K562 (cell line): Measurements from ENCODE around the gene TKT. TPM values are rescaled to one million over a fixed set of nuclear protein-coding genes. Genes with fewer than 3 reads are reported as not detected.

Experiments used
- ATAC-seq: fragments of 200-7000 bp; cut with Tn5 transposase; 3 replicates; pipeline ENCODE4 v1.9.1; 2020; ENCODE audit warnings: moderate library complexity
- BruUV-seq: library from RNA; stranded (reverse); fragments of 400-500 nt; replicated peaks from 2 replicates; lab custom pipeline; 2021; lab: Mats Ljungman, UMichigan
- CTCF ChIA-PET: fragments of 300-600 bp; formaldehyde crosslinking; extraction: SDS; loops from one replicate; lab custom pipeline; 2021; ENCODE audit warnings: low intra/inter-chr PET ratio; lab: Yijun Ruan, JAX
- POLR2A ChIA-PET: fragments of 300-600, 350-650 bp; sonication (Branson Sonifier 250); formaldehyde crosslinking; extraction: SDS; loops from one replicate; lab custom pipeline; 2021; ENCODE audit warnings: antibody characterized with exemption, inconsistent platforms; lab: Yijun Ruan, JAX
- DNase-seq, 4 experiments: peaks; one replicate each; pipeline versions ENCODE4 v3.0.0 to v3.0.0-alpha.2; 2011 to 2018; ENCODE audit warnings: low spot score in 3 of 4, mixed read lengths in 3 of 4; ENCODE audit errors: extremely low read depth in 1 of 4
- FAIRE-seq: peaks from 2 replicates; lab custom pipeline; 2011; peaks lifted over from hg19 to GRCh38; lab: Jason Lieb, UNC
- H2AFZ ChIP-seq: 2 replicates; pipeline ENCODE4 v1.6.0; 2011; ENCODE audit warnings: low read depth, low read length, control low read depth, inconsistent platforms
- H3K27ac ChIP-seq: fragments of 200-600 bp; 3 replicates; pipeline ENCODE4 v1.8.0; 2011; ENCODE audit warnings: low read depth, mild to moderate bottlenecking, control low read depth, inconsistent platforms, low read length, moderate library complexity, mixed read lengths; ENCODE audit errors: extremely low read depth
- H3K27me3 ChIP-seq, 2 experiments: fragments of 300-600 bp in 1 of 2; 2 replicates in 1 of 2; 3 replicates in 1 of 2; pipeline versions ENCODE4 v1.6.0 to v1.8.0; 2011; ENCODE audit warnings: inconsistent platforms in 2 of 2, low read length in 2 of 2, mild to moderate bottlenecking in 1 of 2, mixed read lengths in 1 of 2, moderate library complexity in 1 of 2; ENCODE audit not compliant: control insufficient read depth in 2 of 2, insufficient read depth in 2 of 2
- H3K36me3 ChIP-seq: fragments of 300-600 bp; 3 replicates; pipeline ENCODE4 v1.8.0; 2011; ENCODE audit warnings: mild to moderate bottlenecking, low read length, inconsistent platforms; ENCODE audit not compliant: control insufficient read depth, insufficient read depth
- H3K4me1 ChIP-seq, 2 experiments: fragments of 200-600 bp in 1 of 2; replicated peaks in 1 of 2; 2 replicates in 1 of 2; 3 replicates in 1 of 2; pipeline versions ENCODE4 v1.5.1 to v1.8.0; 2011; ENCODE audit warnings: inconsistent platforms in 2 of 2, low read length in 2 of 2, mild to moderate bottlenecking in 1 of 2, mixed read lengths in 1 of 2, moderate library complexity in 1 of 2; ENCODE audit not compliant: control insufficient read depth in 2 of 2, insufficient read depth in 2 of 2
- H3K4me2 ChIP-seq: 2 replicates; pipeline ENCODE4 v1.6.1; 2011; ENCODE audit warnings: low read length, control low read depth, inconsistent platforms, mixed read lengths; ENCODE audit not compliant: insufficient read depth
- H3K4me3 ChIP-seq: fragments of 200-600 bp; sonication (generic), shearing (Covaris generic); 2 replicates; pipeline ENCODE4 v1.5.1; 2016; ENCODE audit warnings: control low read depth, inconsistent platforms
- H3K79me2 ChIP-seq: fragments of 200-600 bp; 3 replicates; pipeline ENCODE4 v1.8.0; 2011; ENCODE audit warnings: low read length, inconsistent platforms; ENCODE audit not compliant: control insufficient read depth, insufficient read depth
- H3K9ac ChIP-seq, 2 experiments: 2 replicates each; pipeline versions ENCODE4 v1.6.0 to v1.6.1; 2011; ENCODE audit warnings: low read depth in 2 of 2, low read length in 2 of 2, control low read depth in 1 of 2, inconsistent platforms in 1 of 2, mild to moderate bottlenecking in 1 of 2, mixed read lengths in 1 of 2; ENCODE audit not compliant: insufficient read depth in 1 of 2
- H3K9me1 ChIP-seq: one replicate; pipeline ENCODE4 v1.6.0; 2011; ENCODE audit warnings: inconsistent platforms, mild to moderate bottlenecking, low read length, moderate library complexity; ENCODE audit not compliant: control insufficient read depth, insufficient read depth
- H3K9me3 ChIP-seq: replicated peaks from 2 replicates; pipeline ENCODE4 v1.5.1; 2011; ENCODE audit warnings: low read depth, low read length, inconsistent platforms; ENCODE audit not compliant: control insufficient read depth, insufficient read depth
- H4K20me1 ChIP-seq: replicated peaks from 2 replicates; pipeline ENCODE4 v1.6.1; 2011; ENCODE audit warnings: low read length, inconsistent platforms, mixed read lengths; ENCODE audit not compliant: control insufficient read depth, insufficient read depth
- ZNF449 ChIP-seq: fragments of 250-450 bp; sonication (Bioruptor Pico); IDR thresholded peaks from 2 replicates; pipeline ENCODE4 v1.8.0; 2022; ENCODE audit warnings: moderate library complexity, mild to moderate bottlenecking, inconsistent platforms
- WGBS: fragments of 100-300 bp; shearing (Covaris generic); methylation state at CpG from one replicate; pipeline ENCODE4 v1.1.6; 2016; ENCODE audit warnings: low coverage, mixed read lengths; ENCODE audit not compliant: insufficient coverage; ENCODE audit errors: missing lambda C conversion rate; 5-methylcytosine and 5-hydroxymethylcytosine counted together
- in situ Hi-C: fragments of 300-500 bp; cut with MboI; formaldehyde crosslinking; loops from 4 replicates; pipeline ENCODE4 v1.15.0; 2018; ENCODE audit warnings: inconsistent platforms, mixed read lengths
- intact Hi-C: fragments of 100-400 bp; cut with micrococcal nuclease; formaldehyde crosslinking; loops from 2 replicates; pipeline ENCODE4 v1.14.2; 2022
- polyA plus RNA-seq, 8 experiments: library from polyadenylated mRNA; depleted of rRNA in 4 of 8; stranded (reverse) in 5 of 8; unstranded in 3 of 8; fragments of >200 nt; fragmentation: Nextera tagmentation in 2 of 8; fragmentation: Illumina TruSeq in 1 of 8; extraction: Ambion mirVana in 2 of 8; extraction: Trizol in 1 of 8; gene quantifications; 2 replicates each; pipeline versions ENCODE4 v1.2.1 to v1.2.3, GENCODE V29; 2011 to 2014; ENCODE audit warnings: inconsistent platforms in 1 of 8, missing spikeins in 1 of 8
- total RNA-seq, 7 experiments: library from RNA; depleted of rRNA in 6 of 7; stranded (reverse); fragments of >200 nt in 6 of 7; fragmentation: Illumina TruSeq in 2 of 7; extraction: Trizol in 2 of 7; gene quantifications; 2 replicates each; pipeline versions ENCODE4 v1.2.1 to v1.2.3, GENCODE V29; 2011 to 2021; ENCODE audit warnings: low replicate concordance in 1 of 7

TKT gene
- total and polyA plus RNA-seq, 9 of the 15 experiments (the other 6 are each of a cell fraction or from before 2014, with no cell fraction given) = 58.1 to 401 (median 187) TPM

DNA sequence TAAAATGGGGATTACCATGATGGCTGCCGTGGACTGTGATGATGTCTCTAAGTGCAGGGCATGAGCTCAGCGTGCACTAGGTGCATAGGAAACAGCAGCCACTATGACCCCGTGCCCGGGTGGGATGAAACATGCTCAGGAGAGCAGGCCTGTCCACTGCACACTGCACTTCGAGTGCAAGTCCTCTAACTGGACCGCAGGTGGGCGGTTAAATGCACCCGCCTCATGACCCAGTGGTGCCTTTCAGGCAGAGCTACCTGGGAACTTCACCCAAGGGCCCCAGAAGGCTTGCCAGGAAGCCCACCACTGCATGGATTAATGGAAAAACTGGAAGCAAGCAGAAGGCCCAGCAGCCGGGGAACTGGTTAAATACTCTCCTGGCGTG, 60.8 kb downstream of the TKT start:
- H3K9ac ChIP-seq = no peak overlapping the region
- intact Hi-C loops = loop anchor here (5.0 kb wide), 1 partner anchor 63 kb away; the partner anchor contains the start of gene RFT1
- no peak for TF ChIP-seq ZNF449 (CRISPR knock-in tag)
- whole genome bisulfite sequencing = 85% methylated on average over 9 of the region's 10 CpGs
- no peak for DNase-seq
- H3K27me3 ChIP-seq = no peaks in the 10 kb centered on the region
- no peak for FAIRE-seq
- H3K27ac ChIP-seq = no peak overlapping the region
- H3K9me1 ChIP-seq = no peaks in the 10 kb centered on the region
- in situ Hi-C loops = loop anchor here (5.0 kb wide), 1 partner anchor 83 kb away; no protein-coding TSS in a partner anchor
- H3K36me3 ChIP-seq = peaks cover 4% of the 10 kb centered on the region; the same call in 1 of the 3 replicates
- H3K4me2 ChIP-seq = no peak overlapping the region
- no peak overlapping the region for H2AFZ ChIP-seq
- POLR2A ChIA-PET = no interaction called here
- BruUV-seq = no TSS peak
- H3K79me2 ChIP-seq = no peaks in the 10 kb centered on the region
- ATAC-seq = no peak
- CTCF ChIA-PET = interaction anchor here (0.8 to 2.5 kb wide), 2 partner anchors 81 to 516 kb away, joined by 3 to 32 read pairs; no protein-coding TSS in a partner anchor
- no peak overlapping the region for H3K4me3 ChIP-seq
- peaks cover 9 to 19% of the 10 kb centered on the region in 2 experiments; a peak in 4 of 5 replicates for H3K4me1 ChIP-seq
- 0 out of 2 replicates have a peak, but pooled peaks cover 5% of the 10 kb centered on the region for H4K20me1 ChIP-seq
- H3K9me3 ChIP-seq = no peaks in the 10 kb centered on the region
